GM23338 (cell line): ENCODE results near the gene EPHB1. TPM values are rescaled to one million over a fixed set of nuclear protein-coding genes. Genes with fewer than 3 reads are reported as not detected.

ENCODE experiments used
- ATAC-seq: fragments of 200-7000 bp; cut with Tn5 transposase; 3 replicates; pipeline ENCODE4 v1.9.1; 2020
- DNase-seq: peaks from one replicate; pipeline ENCODE4 v3.0.0-alpha.2; 2015; ENCODE audit warnings: low spot score
- H2AFZ ChIP-seq: fragments of 200-600 bp; sonication (generic); 2 replicates; pipeline ENCODE4 v1.8.0; 2016; ENCODE audit warnings: antibody characterized with exemption, mild to moderate bottlenecking, moderate library complexity
- H3F3A ChIP-seq: fragments of 200-600 bp; sonication (generic); replicated peaks from 2 replicates; pipeline ENCODE4 v1.8.0; 2017; ENCODE audit warnings: antibody characterized with exemption, mixed run types, low read depth
- H3K27ac ChIP-seq: fragments of 200-600 bp; sonication (generic); 2 replicates; pipeline ENCODE4 v1.6.1; 2016; ENCODE audit warnings: low read depth
- H3K27me3 ChIP-seq: fragments of 200-600 bp; sonication (generic); 2 replicates; pipeline ENCODE4 v1.8.0; 2016; ENCODE audit warnings: mild to moderate bottlenecking, mixed run types, moderate library complexity; ENCODE audit not compliant: insufficient read depth
- H3K36me3 ChIP-seq: fragments of 200-600 bp; sonication (generic); 2 replicates; pipeline ENCODE4 v1.8.0; 2016; ENCODE audit warnings: mild to moderate bottlenecking; ENCODE audit not compliant: insufficient read depth
- H3K4me1 ChIP-seq: fragments of 200-600 bp; sonication (generic); 2 replicates; pipeline ENCODE4 v1.8.0; 2016; ENCODE audit warnings: mild to moderate bottlenecking, moderate library complexity; ENCODE audit not compliant: insufficient read depth
- H3K4me2 ChIP-seq: fragments of 200-600 bp; sonication (generic); 2 replicates; pipeline ENCODE4 v1.7.1; 2017; ENCODE audit warnings: mixed run types
- H3K4me3 ChIP-seq: fragments of 200-600 bp; sonication (generic); 2 replicates; pipeline ENCODE4 v1.6.1; 2016; ENCODE audit warnings: mixed run types
- H3K79me2 ChIP-seq: fragments of 200-600 bp; sonication (generic); replicated peaks from 2 replicates; pipeline ENCODE4 v1.8.0; 2017; ENCODE audit warnings: mild to moderate bottlenecking; ENCODE audit not compliant: insufficient read depth
- H3K9me2 ChIP-seq: fragments of 200-600 bp; sonication (generic); 2 replicates; pipeline ENCODE4 v1.8.0; 2017; ENCODE audit not compliant: insufficient read depth
- H4K20me1 ChIP-seq: fragments of 200-600 bp; sonication (generic); replicated peaks from 2 replicates; pipeline ENCODE4 v1.8.0; 2017; ENCODE audit warnings: mild to moderate bottlenecking; ENCODE audit not compliant: insufficient read depth
- H3K27ac Mint-ChIP-seq: 2 replicates; pipeline ENCODE4 v1.8.0; 2020; ENCODE audit warnings: inconsistent platforms, mild to moderate bottlenecking, moderate library complexity, mixed read lengths
- H3K27me3 Mint-ChIP-seq: 3 replicates; pipeline ENCODE4 v1.8.0; 2022; ENCODE audit warnings: low read depth, mild to moderate bottlenecking, moderate library complexity, mixed read lengths, inconsistent platforms; ENCODE audit not compliant: insufficient read depth, poor library complexity
- H3K36me3 Mint-ChIP-seq: 3 replicates; pipeline ENCODE4 v1.8.0; 2021; ENCODE audit warnings: low read depth, mild to moderate bottlenecking, inconsistent platforms, moderate library complexity, mixed read lengths
- H3K4me1 Mint-ChIP-seq: 3 replicates; pipeline ENCODE4 v1.8.0; 2020; ENCODE audit warnings: mild to moderate bottlenecking, inconsistent platforms, mixed read lengths
- H3K4me3 Mint-ChIP-seq: 3 replicates; pipeline ENCODE4 v1.8.0; 2021; ENCODE audit warnings: moderate library complexity, mild to moderate bottlenecking, inconsistent platforms, mixed read lengths
- H3K9me3 Mint-ChIP-seq: 3 replicates; pipeline ENCODE4 v1.8.0; 2020; ENCODE audit warnings: moderate library complexity, mild to moderate bottlenecking, inconsistent platforms, mixed read lengths
- CREB1 ChIP-seq: fragments of 250-450 bp; sonication (Bioruptor Pico); IDR thresholded peaks from 2 replicates; pipeline ENCODE4 v1.5.0; 2020; ENCODE audit warnings: low read depth, mild to moderate bottlenecking, moderate library complexity
- EZH2 ChIP-seq: fragments of 200-600 bp; sonication (generic); IDR thresholded peaks from one replicate; pipeline ENCODE4 v1.8.0; 2017; ENCODE audit warnings: antibody characterized with exemption, mild to moderate bottlenecking, low read depth; ENCODE audit not compliant: unreplicated experiment
- EZH2phosphoT487 ChIP-seq: fragments of 200-600 bp; sonication (generic); IDR thresholded peaks from one replicate; pipeline ENCODE4 v1.8.1; 2018; ENCODE audit warnings: antibody characterized with exemption; ENCODE audit not compliant: unreplicated experiment
- JUNB ChIP-seq: IDR thresholded peaks from one replicate; pipeline ENCODE4 v1.6.1; 2016; ENCODE audit warnings: antibody characterized with exemption; ENCODE audit not compliant: unreplicated experiment
- NANOG ChIP-seq: IDR thresholded peaks from 2 replicates; pipeline ENCODE4 v1.6.1; 2016; ENCODE audit warnings: antibody characterized with exemption, borderline replicate concordance
- POLR2AphosphoS5 ChIP-seq: IDR thresholded peaks from 2 replicates; pipeline ENCODE4 v1.6.1; 2016; ENCODE audit warnings: antibody characterized with exemption, low read depth
- STAT1 ChIP-seq: IDR thresholded peaks from one replicate; pipeline ENCODE4 v1.6.1; 2016; ENCODE audit warnings: antibody characterized with exemption; ENCODE audit not compliant: unreplicated experiment
- ZNF114 ChIP-seq: fragments of 250-450 bp; sonication (Bioruptor Pico); IDR thresholded peaks from 2 replicates; pipeline ENCODE4 v1.5.0; 2020; ENCODE audit warnings: mild to moderate bottlenecking, moderate library complexity
- ZNF331 ChIP-seq: fragments of 250-450 bp; sonication (Bioruptor Pico); IDR thresholded peaks from 2 replicates; pipeline ENCODE4 v1.5.0; 2020; ENCODE audit warnings: low read depth, mild to moderate bottlenecking, moderate library complexity
- polyA plus RNA-seq: library from polyadenylated mRNA; unstranded; fragments of >200 nt; fragmentation: Nextera tagmentation; extraction: Ambion mirVana; gene quantifications from 2 replicates; pipeline ENCODE4 v1.2.1, GENCODE V29; 2016
- total RNA-seq: library from RNA; depleted of rRNA; stranded (reverse); fragments of >200 nt; shearing (Covaris generic); gene quantifications from 2 replicates; pipeline ENCODE4 v1.2.3, GENCODE V29; 2014
- TF ChIP-seq, protein P1 (sequence below): IDR thresholded peaks from 2 replicates; pipeline ENCODE4 v1.6.1; 2016; ENCODE audit warnings: antibody characterized with exemption
- TF ChIP-seq, protein P2 (sequence below), 2 experiments: fragments of 200-600 bp in 1 of 2; sonication (generic) in 1 of 2; conservative IDR thresholded peaks; 2 replicates each; pipeline versions ENCODE4 v1.5.1 to v1.6.1; 2016 to 2017; ENCODE audit warnings: antibody characterized with exemption in 2 of 2, low read depth in 2 of 2, mild to moderate bottlenecking in 2 of 2, moderate library complexity in 1 of 2
- TF ChIP-seq, protein P3 (sequence below): IDR thresholded peaks from one replicate; pipeline ENCODE4 v1.6.1; 2018; ENCODE audit warnings: antibody characterized with exemption; ENCODE audit not compliant: unreplicated experiment
- TF ChIP-seq, protein P4 (sequence below): fragments of 250-450 bp; sonication (Bioruptor Pico); IDR thresholded peaks from 2 replicates; pipeline ENCODE4 v1.5.0; 2020; ENCODE audit warnings: mild to moderate bottlenecking, moderate library complexity

EPHB1 gene
- total and polyA plus RNA-seq, 2 experiments from 2014 or later = 2.7 to 5.2 TPM

DNA sequence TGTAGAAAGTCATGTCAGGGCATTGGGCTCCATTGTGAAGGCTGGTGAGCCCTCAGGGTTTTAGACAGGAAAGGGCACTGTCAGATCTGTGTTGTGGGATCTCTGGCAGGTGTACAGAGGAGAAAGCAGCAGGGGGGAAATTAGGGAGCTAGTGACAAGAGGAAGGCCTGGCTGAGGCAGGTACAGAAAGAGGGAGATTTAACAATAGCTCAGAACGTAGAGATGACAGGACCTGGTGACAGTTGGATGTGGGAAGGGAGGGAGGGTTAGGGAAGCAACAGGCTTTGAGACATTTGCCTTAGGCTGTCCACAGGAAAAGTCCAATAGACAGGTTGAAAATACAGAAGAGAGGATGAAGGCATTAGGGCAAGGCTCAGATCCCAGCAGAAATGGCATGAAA is 288.1 kb downstream of the EPHB1 start:
- Histone ChIP-seq H3K4me2 (no peak overlapping the region), H4K20me1 (no peaks in the 10 kb centered on the region), H3K27ac (no peak overlapping the region), H3K27me3 (no peaks in the 10 kb centered on the region), H3K79me2 (no peaks in the 10 kb centered on the region), H3K36me3 (no peaks in the 10 kb centered on the region), H3F3A (no peaks in the 10 kb centered on the region), H3K9me2 (peaks cover 9% of the 10 kb centered on the region; the same call in 1 of the 2 replicates), H3K4me3 (no peak overlapping the region), H3K4me1 (peaks cover 15% of the 10 kb centered on the region), H2AFZ (no peak overlapping the region)
- Mint-ChIP-seq H3K36me3 (no peaks in the 10 kb centered on the region), H3K9me3 (no peaks in the 10 kb centered on the region), H3K4me3 (no peak overlapping the region), H3K4me1 (peaks cover 36% of the 10 kb centered on the region), H3K27me3 (peaks cover 15% of the 10 kb centered on the region), H3K27ac (no peak overlapping the region; the same call in 1 of the 2 replicates)
- ATAC-seq (no peak), DNase-seq (no peak)
- TF ChIP-seq ZNF114 (CRISPR knock-in tag) (no peak), EZH2phosphoT487 (no peak), NANOG (no peak), CREB1 (CRISPR knock-in tag) (no peak), STAT1 (no peak), POLR2AphosphoS5 (no peak), JUNB (no peak), EZH2 (no peak), ZNF331 (CRISPR knock-in tag) (no peak)
- TF ChIP-seq, protein P1, sequence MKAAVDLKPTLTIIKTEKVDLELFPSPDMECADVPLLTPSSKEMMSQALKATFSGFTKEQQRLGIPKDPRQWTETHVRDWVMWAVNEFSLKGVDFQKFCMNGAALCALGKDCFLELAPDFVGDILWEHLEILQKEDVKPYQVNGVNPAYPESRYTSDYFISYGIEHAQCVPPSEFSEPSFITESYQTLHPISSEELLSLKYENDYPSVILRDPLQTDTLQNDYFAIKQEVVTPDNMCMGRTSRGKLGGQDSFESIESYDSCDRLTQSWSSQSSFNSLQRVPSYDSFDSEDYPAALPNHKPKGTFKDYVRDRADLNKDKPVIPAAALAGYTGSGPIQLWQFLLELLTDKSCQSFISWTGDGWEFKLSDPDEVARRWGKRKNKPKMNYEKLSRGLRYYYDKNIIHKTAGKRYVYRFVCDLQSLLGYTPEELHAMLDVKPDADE = no peak
- TF ChIP-seq, protein P2, sequence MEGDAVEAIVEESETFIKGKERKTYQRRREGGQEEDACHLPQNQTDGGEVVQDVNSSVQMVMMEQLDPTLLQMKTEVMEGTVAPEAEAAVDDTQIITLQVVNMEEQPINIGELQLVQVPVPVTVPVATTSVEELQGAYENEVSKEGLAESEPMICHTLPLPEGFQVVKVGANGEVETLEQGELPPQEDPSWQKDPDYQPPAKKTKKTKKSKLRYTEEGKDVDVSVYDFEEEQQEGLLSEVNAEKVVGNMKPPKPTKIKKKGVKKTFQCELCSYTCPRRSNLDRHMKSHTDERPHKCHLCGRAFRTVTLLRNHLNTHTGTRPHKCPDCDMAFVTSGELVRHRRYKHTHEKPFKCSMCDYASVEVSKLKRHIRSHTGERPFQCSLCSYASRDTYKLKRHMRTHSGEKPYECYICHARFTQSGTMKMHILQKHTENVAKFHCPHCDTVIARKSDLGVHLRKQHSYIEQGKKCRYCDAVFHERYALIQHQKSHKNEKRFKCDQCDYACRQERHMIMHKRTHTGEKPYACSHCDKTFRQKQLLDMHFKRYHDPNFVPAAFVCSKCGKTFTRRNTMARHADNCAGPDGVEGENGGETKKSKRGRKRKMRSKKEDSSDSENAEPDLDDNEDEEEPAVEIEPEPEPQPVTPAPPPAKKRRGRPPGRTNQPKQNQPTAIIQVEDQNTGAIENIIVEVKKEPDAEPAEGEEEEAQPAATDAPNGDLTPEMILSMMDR (conservative IDR thresholded peaks at IDR 0.05; ENCODE audit: low read depth in 2 of 2) = no peak
- TF ChIP-seq, protein P3, sequence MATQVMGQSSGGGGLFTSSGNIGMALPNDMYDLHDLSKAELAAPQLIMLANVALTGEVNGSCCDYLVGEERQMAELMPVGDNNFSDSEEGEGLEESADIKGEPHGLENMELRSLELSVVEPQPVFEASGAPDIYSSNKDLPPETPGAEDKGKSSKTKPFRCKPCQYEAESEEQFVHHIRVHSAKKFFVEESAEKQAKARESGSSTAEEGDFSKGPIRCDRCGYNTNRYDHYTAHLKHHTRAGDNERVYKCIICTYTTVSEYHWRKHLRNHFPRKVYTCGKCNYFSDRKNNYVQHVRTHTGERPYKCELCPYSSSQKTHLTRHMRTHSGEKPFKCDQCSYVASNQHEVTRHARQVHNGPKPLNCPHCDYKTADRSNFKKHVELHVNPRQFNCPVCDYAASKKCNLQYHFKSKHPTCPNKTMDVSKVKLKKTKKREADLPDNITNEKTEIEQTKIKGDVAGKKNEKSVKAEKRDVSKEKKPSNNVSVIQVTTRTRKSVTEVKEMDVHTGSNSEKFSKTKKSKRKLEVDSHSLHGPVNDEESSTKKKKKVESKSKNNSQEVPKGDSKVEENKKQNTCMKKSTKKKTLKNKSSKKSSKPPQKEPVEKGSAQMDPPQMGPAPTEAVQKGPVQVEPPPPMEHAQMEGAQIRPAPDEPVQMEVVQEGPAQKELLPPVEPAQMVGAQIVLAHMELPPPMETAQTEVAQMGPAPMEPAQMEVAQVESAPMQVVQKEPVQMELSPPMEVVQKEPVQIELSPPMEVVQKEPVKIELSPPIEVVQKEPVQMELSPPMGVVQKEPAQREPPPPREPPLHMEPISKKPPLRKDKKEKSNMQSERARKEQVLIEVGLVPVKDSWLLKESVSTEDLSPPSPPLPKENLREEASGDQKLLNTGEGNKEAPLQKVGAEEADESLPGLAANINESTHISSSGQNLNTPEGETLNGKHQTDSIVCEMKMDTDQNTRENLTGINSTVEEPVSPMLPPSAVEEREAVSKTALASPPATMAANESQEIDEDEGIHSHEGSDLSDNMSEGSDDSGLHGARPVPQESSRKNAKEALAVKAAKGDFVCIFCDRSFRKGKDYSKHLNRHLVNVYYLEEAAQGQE = no peak
- TF ChIP-seq, protein P4, sequence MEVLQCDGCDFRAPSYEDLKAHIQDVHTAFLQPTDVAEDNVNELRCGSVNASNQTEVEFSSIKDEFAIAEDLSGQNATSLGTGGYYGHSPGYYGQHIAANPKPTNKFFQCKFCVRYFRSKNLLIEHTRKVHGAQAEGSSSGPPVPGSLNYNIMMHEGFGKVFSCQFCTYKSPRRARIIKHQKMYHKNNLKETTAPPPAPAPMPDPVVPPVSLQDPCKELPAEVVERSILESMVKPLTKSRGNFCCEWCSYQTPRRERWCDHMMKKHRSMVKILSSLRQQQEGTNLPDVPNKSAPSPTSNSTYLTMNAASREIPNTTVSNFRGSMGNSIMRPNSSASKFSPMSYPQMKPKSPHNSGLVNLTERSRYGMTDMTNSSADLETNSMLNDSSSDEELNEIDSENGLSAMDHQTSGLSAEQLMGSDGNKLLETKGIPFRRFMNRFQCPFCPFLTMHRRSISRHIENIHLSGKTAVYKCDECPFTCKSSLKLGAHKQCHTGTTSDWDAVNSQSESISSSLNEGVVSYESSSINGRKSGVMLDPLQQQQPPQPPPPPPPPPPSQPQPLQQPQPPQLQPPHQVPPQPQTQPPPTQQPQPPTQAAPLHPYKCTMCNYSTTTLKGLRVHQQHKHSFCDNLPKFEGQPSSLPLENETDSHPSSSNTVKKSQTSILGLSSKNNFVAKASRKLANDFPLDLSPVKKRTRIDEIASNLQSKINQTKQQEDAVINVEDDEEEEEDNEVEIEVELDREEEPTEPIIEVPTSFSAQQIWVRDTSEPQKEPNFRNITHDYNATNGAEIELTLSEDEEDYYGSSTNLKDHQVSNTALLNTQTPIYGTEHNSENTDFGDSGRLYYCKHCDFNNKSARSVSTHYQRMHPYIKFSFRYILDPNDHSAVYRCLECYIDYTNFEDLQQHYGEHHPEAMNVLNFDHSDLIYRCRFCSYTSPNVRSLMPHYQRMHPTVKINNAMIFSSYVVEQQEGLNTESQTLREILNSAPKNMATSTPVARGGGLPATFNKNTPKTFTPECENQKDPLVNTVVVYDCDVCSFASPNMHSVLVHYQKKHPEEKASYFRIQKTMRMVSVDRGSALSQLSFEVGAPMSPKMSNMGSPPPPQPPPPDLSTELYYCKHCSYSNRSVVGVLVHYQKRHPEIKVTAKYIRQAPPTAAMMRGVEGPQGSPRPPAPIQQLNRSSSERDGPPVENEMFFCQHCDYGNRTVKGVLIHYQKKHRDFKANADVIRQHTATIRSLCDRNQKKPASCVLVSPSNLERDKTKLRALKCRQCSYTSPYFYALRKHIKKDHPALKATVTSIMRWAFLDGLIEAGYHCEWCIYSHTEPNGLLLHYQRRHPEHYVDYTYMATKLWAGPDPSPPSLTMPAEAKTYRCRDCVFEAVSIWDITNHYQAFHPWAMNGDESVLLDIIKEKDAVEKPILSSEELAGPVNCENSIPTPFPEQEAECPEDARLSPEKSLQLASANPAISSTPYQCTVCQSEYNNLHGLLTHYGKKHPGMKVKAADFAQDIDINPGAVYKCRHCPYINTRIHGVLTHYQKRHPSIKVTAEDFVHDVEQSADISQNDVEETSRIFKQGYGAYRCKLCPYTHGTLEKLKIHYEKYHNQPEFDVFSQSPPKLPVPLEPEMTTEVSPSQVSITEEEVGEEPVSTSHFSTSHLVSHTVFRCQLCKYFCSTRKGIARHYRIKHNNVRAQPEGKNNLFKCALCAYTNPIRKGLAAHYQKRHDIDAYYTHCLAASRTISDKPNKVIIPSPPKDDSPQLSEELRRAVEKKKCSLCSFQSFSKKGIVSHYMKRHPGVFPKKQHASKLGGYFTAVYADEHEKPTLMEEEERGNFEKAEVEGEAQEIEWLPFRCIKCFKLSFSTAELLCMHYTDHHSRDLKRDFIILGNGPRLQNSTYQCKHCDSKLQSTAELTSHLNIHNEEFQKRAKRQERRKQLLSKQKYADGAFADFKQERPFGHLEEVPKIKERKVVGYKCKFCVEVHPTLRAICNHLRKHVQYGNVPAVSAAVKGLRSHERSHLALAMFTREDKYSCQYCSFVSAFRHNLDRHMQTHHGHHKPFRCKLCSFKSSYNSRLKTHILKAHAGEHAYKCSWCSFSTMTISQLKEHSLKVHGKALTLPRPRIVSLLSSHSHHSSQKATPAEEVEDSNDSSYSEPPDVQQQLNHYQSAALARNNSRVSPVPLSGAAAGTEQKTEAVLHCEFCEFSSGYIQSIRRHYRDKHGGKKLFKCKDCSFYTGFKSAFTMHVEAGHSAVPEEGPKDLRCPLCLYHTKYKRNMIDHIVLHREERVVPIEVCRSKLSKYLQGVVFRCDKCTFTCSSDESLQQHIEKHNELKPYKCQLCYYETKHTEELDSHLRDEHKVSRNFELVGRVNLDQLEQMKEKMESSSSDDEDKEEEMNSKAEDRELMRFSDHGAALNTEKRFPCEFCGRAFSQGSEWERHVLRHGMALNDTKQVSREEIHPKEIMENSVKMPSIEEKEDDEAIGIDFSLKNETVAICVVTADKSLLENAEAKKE (CRISPR knock-in tag) = no peak
